Brain microvascular endothelial cell (primary cell): ENCODE results near the gene RRBP1.

Experiments
- DNase-seq: peaks from one replicate; pipeline ENCODE4 v3.0.0-alpha.2; 2020
- H3K27ac ChIP-seq: fragments of 250-450 bp; sonication (Bioruptor Pico); 2 replicates; pipeline ENCODE4 v1.5.1; 2020; ENCODE audit warnings: mild to moderate bottlenecking, moderate library complexity
- H3K27me3 ChIP-seq: fragments of 250-450 bp; sonication (Bioruptor Pico); replicated peaks from 2 replicates; pipeline ENCODE4 v1.5.1; 2020; ENCODE audit warnings: mild to moderate bottlenecking
- H3K36me3 ChIP-seq: fragments of 250-450 bp; sonication (Bioruptor Pico); replicated peaks from 2 replicates; pipeline ENCODE4 v1.5.1; 2020; ENCODE audit warnings: mild to moderate bottlenecking
- H3K4me3 ChIP-seq: 2 replicates; pipeline ENCODE4 v1.5.1; 2011; ENCODE audit warnings: low read depth, mild to moderate bottlenecking, control low read depth, low read length, moderate library complexity
- CTCF ChIP-seq: IDR thresholded peaks from 2 replicates; pipeline ENCODE4 v1.5.1; 2011; ENCODE audit warnings: low read depth, mild to moderate bottlenecking, moderate library complexity, low read length, control low read depth, inconsistent platforms; ENCODE audit errors: missing control alignments
- in situ Hi-C: cut with HindIII; loops from 2 replicates; pipeline ENCODE4 v1.10.0; 2017; ENCODE audit warnings: low sequenced_read_pairs, low pct_ligation_motif_present

The RRBP1 gene

DNA sequence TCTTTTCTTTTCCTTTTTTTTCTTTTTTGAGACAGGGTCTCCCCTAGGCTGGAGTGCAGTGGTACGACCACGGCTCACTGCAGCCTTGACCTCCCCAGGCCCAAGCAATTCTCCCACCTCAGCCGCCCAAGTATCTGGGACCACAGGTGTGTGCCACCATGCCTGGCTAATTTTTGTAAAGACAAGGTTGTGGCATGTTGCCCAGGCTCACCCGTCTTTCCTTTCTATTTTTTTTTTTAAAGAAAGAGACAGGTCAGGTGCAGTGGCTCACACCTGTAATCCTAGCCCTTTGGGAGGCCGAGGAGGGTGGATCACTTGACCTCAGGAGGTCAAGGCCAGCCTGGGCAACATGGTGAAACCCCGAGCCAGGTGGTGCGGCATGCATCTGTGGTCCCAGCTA lies 34.3 kb upstream of the RRBP1 start:
- in situ Hi-C loops: no loop called here
- TF ChIP-seq CTCF: no peak

GRCh38 chr20:17715075-17715474 lies 33.0 kb upstream of the RRBP1 start:
- TF ChIP-seq CTCF: no peak
- DNase-seq: no peak
- no peaks in the 10 kb centered on the region for H3K27me3 ChIP-seq
- H3K36me3 ChIP-seq: no peaks in the 10 kb centered on the region
- H3K4me3 ChIP-seq: no peak overlapping the region
- in situ Hi-C loops: no loop called here
- no peak overlapping the region for H3K27ac ChIP-seq

More for the DNA sequence above, 34.3 kb upstream of the RRBP1 start:
- no peaks in the 10 kb centered on the region for H3K36me3 ChIP-seq
- H3K4me3 ChIP-seq: no peak overlapping the region
- DNase-seq: no peak
- no peaks in the 10 kb centered on the region for H3K27me3 ChIP-seq
- H3K27ac ChIP-seq: no peak overlapping the region

- no peaks in the 10 kb centered on the region for H3K27me3 ChIP-seq
- in situ Hi-C loops: no loop called here
- H3K36me3 ChIP-seq: no peaks in the 10 kb centered on the region
- TF ChIP-seq CTCF: no peak
- no peak overlapping the region for H3K27ac ChIP-seq
- no peak for DNase-seq
- H3K4me3 ChIP-seq: no peak overlapping the region
Measured at GRCh38 chr20:17714597-17714996, 32.6 kb upstream of the RRBP1 start.

DNA sequence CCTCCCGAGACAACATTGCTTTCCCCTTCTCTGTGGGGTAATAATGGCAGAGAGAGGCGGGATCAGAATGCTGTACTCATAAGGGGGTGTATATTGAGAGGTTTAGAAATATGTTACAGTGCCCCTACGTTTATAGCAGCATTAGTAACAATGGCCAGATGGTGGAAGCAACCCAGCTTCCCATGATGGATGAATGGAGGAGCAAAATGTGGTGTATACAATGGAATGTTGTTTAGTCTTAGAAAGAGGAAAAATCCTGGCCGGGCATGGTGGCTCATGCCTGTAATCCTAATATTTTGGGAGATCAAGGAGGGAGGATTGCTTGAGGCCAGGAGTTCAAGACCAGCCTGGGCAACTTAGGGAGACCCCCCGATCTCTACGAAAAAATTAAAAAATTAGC lies 30.7 kb upstream of the RRBP1 start:
- Histone ChIP-seq H3K27me3 (no peaks in the 10 kb centered on the region), H3K4me3 (no peak overlapping the region), H3K36me3 (no peaks in the 10 kb centered on the region), H3K27ac (no peak overlapping the region)
- DNase-seq: no peak
- TF ChIP-seq CTCF: no peak
- in situ Hi-C loops: no loop called here

DNA sequence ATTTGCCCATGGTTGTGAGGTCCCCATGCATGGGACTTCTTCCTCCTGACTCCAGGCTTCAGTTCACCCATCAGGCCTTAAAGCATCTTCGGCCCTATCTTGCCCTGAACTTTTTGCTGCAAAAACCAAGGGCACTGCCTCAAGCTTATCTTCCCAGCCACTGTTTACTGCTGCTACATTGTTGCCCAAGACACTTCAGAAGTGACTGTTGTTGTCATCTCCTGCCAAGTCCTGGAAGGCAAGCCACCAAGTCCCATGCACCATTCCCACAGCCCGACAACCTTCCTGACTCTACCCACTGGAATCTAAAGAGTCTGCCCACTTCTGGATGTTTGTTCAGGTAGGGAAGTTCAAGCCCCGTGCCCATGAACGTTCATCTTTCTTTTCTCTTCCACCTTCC lies 30.2 kb upstream of the RRBP1 start:
- H3K27ac ChIP-seq: no peak overlapping the region
- no peak overlapping the region for H3K4me3 ChIP-seq
- DNase-seq: no peak
- no peak for TF ChIP-seq CTCF
- H3K36me3 ChIP-seq: no peaks in the 10 kb centered on the region
- H3K27me3 ChIP-seq: no peaks in the 10 kb centered on the region
- in situ Hi-C loops: no loop called here

DNA sequence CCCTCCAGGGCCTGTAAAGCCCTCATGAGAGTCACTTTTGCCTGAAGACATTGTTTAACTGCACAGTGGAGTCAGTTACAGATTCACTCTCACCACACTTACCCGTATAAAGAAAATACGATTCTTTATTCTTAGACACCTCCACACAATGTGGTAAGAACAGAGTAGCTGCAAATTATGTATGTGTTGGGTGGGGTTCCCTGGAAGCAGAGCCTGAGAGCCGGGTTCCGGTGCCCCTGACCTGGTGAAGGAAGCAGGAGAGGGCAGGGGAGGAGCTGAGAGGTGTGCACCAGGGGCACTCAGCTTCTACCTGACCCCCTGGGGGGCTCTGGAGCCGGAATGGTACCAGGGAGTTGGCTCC lies 29.2 kb upstream of the RRBP1 start:
- Histone ChIP-seq H3K36me3 (no peaks in the 10 kb centered on the region), H3K4me3 (no peak overlapping the region), H3K27ac (no peak overlapping the region), H3K27me3 (no peaks in the 10 kb centered on the region)
- no peak for TF ChIP-seq CTCF
- no peak for DNase-seq
- in situ Hi-C loops: no loop called here
